KG1 (cell line): ENCODE results near the gene TELO2.
"Not testable (repeated sequence)": the region's sequence is repeated elsewhere in the genome, so short reads cannot be mapped to it uniquely, and the experiment has no call there.

Experiments
- DNase-seq: peaks from one replicate; lab custom pipeline; 2025; lab: John Stamatoyannopoulos, UW

Gene TELO2

GRCh38 chr16:1457489-1458245, 35.5 kb upstream of the TELO2 start:
- DNase-seq, result no peak

- DNase-seq, result no peak
Measured at GRCh38 chr16:1458336-1458976, 34.7 kb upstream of the TELO2 start.

GRCh38 chr16:1458977-1459341, 34.2 kb upstream of the TELO2 start:
- DNase-seq, result no peak

GRCh38 chr16:1459967-1460366, 33.2 kb upstream of the TELO2 start:
- no peak for DNase-seq

GRCh38 chr16:1460602-1461138, 32.5 kb upstream of the TELO2 start:
- DNase-seq, result no peak

GRCh38 chr16:1461146-1461545, 32.0 kb upstream of the TELO2 start:
- no peak for DNase-seq

GRCh38 chr16:1464196-1464893, 28.8 kb upstream of the TELO2 start:
- DNase-seq, result no peak

GRCh38 chr16:1464894-1465566, 28.1 kb upstream of the TELO2 start:
- no peak for DNase-seq

GRCh38 chr16:1465567-1465915, 27.6 kb upstream of the TELO2 start:
- DNase-seq, result no peak

GRCh38 chr16:1466054-1466453, 27.1 kb upstream of the TELO2 start:
- DNase-seq, result no peak

- DNase-seq, result no peak
Measured at GRCh38 chr16:1466968-1467521, 26.1 kb upstream of the TELO2 start.

- no peak for DNase-seq
Measured at GRCh38 chr16:1468426-1468810, 24.7 kb upstream of the TELO2 start.

- not testable (repeated sequence) for DNase-seq
Measured at GRCh38 chr16:1469141-1469540, 24.0 kb upstream of the TELO2 start.

- peak; percentile 67 for DNase-seq
Measured at GRCh38 chr16:1469693-1470201, 23.4 kb upstream of the TELO2 start.

- no peak for DNase-seq
Measured at GRCh38 chr16:1470481-1471251, 22.5 kb upstream of the TELO2 start.

GRCh38 chr16:1471569-1472194, 21.5 kb upstream of the TELO2 start:
- peak; percentile 12 for DNase-seq

- no peak for DNase-seq
Measured at GRCh38 chr16:1472974-1473373, 20.2 kb upstream of the TELO2 start.

- no peak for DNase-seq
Measured at GRCh38 chr16:1474082-1474795, 18.9 kb upstream of the TELO2 start.

- DNase-seq, result peak; percentile 72
Measured at GRCh38 chr16:1474796-1475551, 18.2 kb upstream of the TELO2 start, which contains the start of gene CLCN7. TSS of gene CLCN7 (minus strand) at chr16:1475028. CDS start at chr16:1474974, 54 bp downstream.
